ELF-1 (cell line): ENCODE measurements around the gene CALCA.

Experiments used
- DNase-seq: peaks from one replicate; pipeline ENCODE4 v3.0.0-alpha.2; 2016; ENCODE audit warnings: low read depth, low spot score

CALCA gene

GRCh38 chr11:14949437-14950147 is 22.6 kb downstream of the CALCA start:
- DNase-seq = no peak

DNA sequence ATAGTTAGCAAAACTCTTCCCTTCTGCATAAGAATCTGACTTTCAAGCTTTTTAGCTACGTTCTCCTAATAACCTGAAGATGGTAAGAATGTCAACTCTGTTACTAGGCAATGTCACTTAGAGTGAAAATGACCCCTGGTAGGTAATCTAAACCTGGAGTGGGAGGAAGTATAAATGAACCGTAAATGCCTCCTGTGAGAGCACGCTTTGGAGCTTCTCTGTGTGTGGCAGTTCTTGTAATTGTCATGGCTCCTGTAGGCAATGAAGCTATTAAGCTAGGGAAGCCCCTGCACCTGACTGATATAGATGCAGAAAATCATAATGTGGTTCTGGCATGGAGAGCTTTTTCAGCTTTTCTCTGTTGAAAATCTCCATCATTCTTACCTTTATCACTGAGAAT is 29.4 kb downstream of the CALCA start:
- DNase-seq = no peak

- no peak for DNase-seq
Measured at GRCh38 chr11:14938936-14939335, 33.2 kb downstream of the CALCA start.

GRCh38 chr11:14934641-14935351 is 37.4 kb downstream of the CALCA start:
- DNase-seq = no peak

- DNase-seq = no peak
Measured at GRCh38 chr11:14932447-14932846, 39.7 kb downstream of the CALCA start.

DNA sequence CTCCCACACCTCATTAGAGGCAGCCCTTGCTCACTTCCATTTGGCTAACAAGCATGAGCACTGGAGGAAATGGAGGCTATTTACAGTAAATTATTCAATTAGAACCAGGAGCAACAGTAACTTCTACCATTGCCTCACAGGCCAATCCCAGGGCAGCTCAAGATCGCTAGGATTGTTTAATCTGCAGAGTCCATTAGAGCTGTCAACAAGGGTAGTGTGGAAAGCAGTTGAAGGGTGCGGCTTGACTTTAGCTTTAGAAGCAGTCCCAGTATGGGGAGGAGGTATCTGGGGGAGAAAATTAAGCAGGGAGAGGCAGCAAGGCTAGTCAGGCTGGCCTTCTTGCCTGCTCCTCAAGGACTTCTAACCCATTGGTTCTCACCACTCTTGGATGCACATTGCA is 41.8 kb downstream of the CALCA start:
- DNase-seq = no peak

DNA sequence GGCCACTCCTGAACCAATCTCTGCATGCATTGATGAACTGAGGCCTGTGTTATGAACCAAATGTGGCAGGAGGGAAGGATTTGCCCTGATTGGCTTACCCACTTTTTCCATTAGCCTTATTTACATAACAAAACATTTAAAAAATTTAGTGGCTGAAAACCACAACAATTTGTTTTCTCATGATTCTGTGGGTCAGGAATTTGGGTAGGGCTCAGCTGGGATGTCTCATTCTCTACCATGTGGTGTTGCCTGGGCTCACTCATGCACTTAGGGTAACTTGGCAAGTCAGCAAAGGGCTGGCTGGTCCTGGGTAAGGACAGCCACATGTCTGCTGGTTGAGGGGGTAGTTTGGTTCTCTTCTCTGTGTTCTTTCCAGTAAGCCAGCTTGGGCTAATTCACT is 45.0 kb downstream of the CALCA start:
- no peak for DNase-seq

- no peak for DNase-seq
Measured at GRCh38 chr11:14924318-14924717, 47.8 kb downstream of the CALCA start.
